HepG2 (cell line): ENCODE results near the gene USP19. TPM values are rescaled to one million over a fixed set of nuclear protein-coding genes. Genes with fewer than 3 reads are reported as not detected.

Experiments used
- BHLHE40 ChIP-seq: IDR thresholded peaks from 2 replicates; pipeline ENCODE4 v1.6.1; 2011; ENCODE audit warnings: low read length, improper control_type of control experiment
- ELF3 ChIP-seq: IDR thresholded peaks from 2 replicates; pipeline ENCODE4 v1.6.1; 2016; ENCODE audit warnings: missing genetic modification reagents, missing compliant biosample characterization
- MNT ChIP-seq: fragments of 450-650 bp; IDR thresholded peaks from 2 replicates; pipeline ENCODE4 v1.6.1; 2016
- NFKBIZ ChIP-seq: IDR thresholded peaks from 2 replicates; pipeline ENCODE4 v1.6.1; 2018; ENCODE audit warnings: missing genetic modification reagents, missing compliant biosample characterization
- NFYB ChIP-seq: sonication (generic); formaldehyde crosslinking; IDR thresholded peaks from 2 replicates; pipeline ENCODE4 v1.4.0; 2020; ENCODE audit warnings: missing genetic modification reagents
- PPARG ChIP-seq: conservative IDR thresholded peaks from 2 replicates; pipeline ENCODE4 v1.6.1; 2016; ENCODE audit warnings: missing biosample characterization, missing genetic modification reagents
- RELA ChIP-seq: sonication (generic); formaldehyde crosslinking; IDR thresholded peaks from 2 replicates; pipeline ENCODE4 v1.4.0; 2020; ENCODE audit warnings: missing genetic modification reagents
- SIX1 ChIP-seq: sonication (generic); formaldehyde crosslinking; IDR thresholded peaks from 2 replicates; pipeline ENCODE4 v1.4.0; 2020; ENCODE audit warnings: missing genetic modification reagents, borderline replicate concordance
- SMC3 ChIP-seq: IDR thresholded peaks from 2 replicates; pipeline ENCODE4 v1.6.1; 2011; ENCODE audit warnings: low read length, improper control_type of control experiment
- SP140L ChIP-seq: sonication (generic); formaldehyde crosslinking; IDR thresholded peaks from 2 replicates; pipeline ENCODE4 v1.4.0; 2020; ENCODE audit warnings: missing genetic modification reagents, borderline replicate concordance
- STAG1 ChIP-seq: sonication (generic); formaldehyde crosslinking; IDR thresholded peaks from 2 replicates; pipeline ENCODE4 v1.4.0; 2020; ENCODE audit warnings: missing genetic modification reagents
- THYN1 ChIP-seq: sonication (generic); formaldehyde crosslinking; IDR thresholded peaks from 2 replicates; pipeline ENCODE4 v1.8.1; 2023; ENCODE audit warnings: low read depth, mild to moderate bottlenecking, moderate library complexity, missing genetic modification reagents, borderline replicate concordance
- U2AF1 ChIP-seq: fragments of 200-400 bp; formaldehyde crosslinking; optimal IDR thresholded peaks from 2 replicates; pipeline ENCODE3; 2017; ENCODE audit warnings: mild to moderate bottlenecking, low read depth, low read length
- ZC3H4 ChIP-seq: sonication (generic); formaldehyde crosslinking; IDR thresholded peaks from 2 replicates; pipeline ENCODE4 v1.4.0; 2020; ENCODE audit warnings: missing genetic modification reagents, borderline replicate concordance
- ZNF230 ChIP-seq: sonication (generic); formaldehyde crosslinking; IDR thresholded peaks from 2 replicates; pipeline ENCODE4 v1.4.0; 2020; ENCODE audit warnings: mild to moderate bottlenecking, missing genetic modification reagents
- ZNF335 ChIP-seq: sonication (generic); formaldehyde crosslinking; IDR thresholded peaks from 2 replicates; pipeline ENCODE4 v1.4.0; 2020; ENCODE audit warnings: missing genetic modification reagents
- ZNF362 ChIP-seq: sonication (generic); formaldehyde crosslinking; IDR thresholded peaks from 2 replicates; pipeline ENCODE4 v1.4.0; 2020; ENCODE audit warnings: missing genetic modification reagents, mild to moderate bottlenecking, borderline replicate concordance
- ZNF383 ChIP-seq: sonication (generic); formaldehyde crosslinking; IDR thresholded peaks from 2 replicates; pipeline ENCODE4 v1.4.0; 2020; ENCODE audit warnings: missing genetic modification reagents, mild to moderate bottlenecking, borderline replicate concordance
- ZNF552 ChIP-seq: sonication (generic); formaldehyde crosslinking; IDR thresholded peaks from 2 replicates; pipeline ENCODE4 v1.9.0; 2022; ENCODE audit warnings: missing genetic modification reagents, mild to moderate bottlenecking, borderline replicate concordance
- ZNF598 ChIP-seq: sonication (generic); formaldehyde crosslinking; IDR thresholded peaks from 2 replicates; pipeline ENCODE4 v1.5.1; 2020; ENCODE audit warnings: mild to moderate bottlenecking, missing genetic modification reagents, borderline replicate concordance
- ZNF713 ChIP-seq: sonication (generic); formaldehyde crosslinking; IDR thresholded peaks from 2 replicates; pipeline ENCODE4 v1.4.0; 2020; ENCODE audit warnings: mild to moderate bottlenecking, missing genetic modification reagents
- ZNF766 ChIP-seq: sonication (generic); formaldehyde crosslinking; IDR thresholded peaks from 2 replicates; pipeline ENCODE4 v1.5.0; 2020; ENCODE audit warnings: missing genetic modification reagents, borderline replicate concordance
- polyA plus RNA-seq, 8 experiments: library from polyadenylated mRNA; depleted of rRNA in 3 of 8; stranded (reverse) in 7 of 8; unstranded in 1 of 8; fragments of >200 nt; fragmentation: Illumina TruSeq in 4 of 8; extraction: Trizol in 4 of 8; gene quantifications; 2 replicates each; pipeline versions ENCODE4 v1.2.1 to v1.2.3, GENCODE V29; 2011 to 2016; ENCODE audit warnings: low read depth in 4 of 8, missing spikeins in 1 of 8, mixed read lengths in 1 of 8; ENCODE audit not compliant: insufficient read depth in 1 of 8
- total RNA-seq, 5 experiments: library from RNA; depleted of rRNA; stranded (reverse); fragments of >200 nt; fragmentation: Illumina TruSeq; extraction: Trizol; gene quantifications; 2 replicates each; pipeline ENCODE4 v1.2.3, GENCODE V29; 2016; ENCODE audit warnings: low read depth in 1 of 5
- TF ChIP-seq, protein P1 (sequence below): IDR thresholded peaks from 2 replicates; pipeline ENCODE4 v1.6.1; 2016; ENCODE audit warnings: low read depth
- TF ChIP-seq, protein P2 (sequence below): sonication (generic); formaldehyde crosslinking; conservative IDR thresholded peaks from 2 replicates; pipeline ENCODE4 v1.4.0; 2020; ENCODE audit warnings: missing genetic modification reagents

Gene USP19
- total and polyA plus RNA-seq, 2 of the 13 experiments (the other 11 are each of a cell fraction or from before 2014, with no cell fraction given) = 28.3 to 31.7 TPM

DNA sequence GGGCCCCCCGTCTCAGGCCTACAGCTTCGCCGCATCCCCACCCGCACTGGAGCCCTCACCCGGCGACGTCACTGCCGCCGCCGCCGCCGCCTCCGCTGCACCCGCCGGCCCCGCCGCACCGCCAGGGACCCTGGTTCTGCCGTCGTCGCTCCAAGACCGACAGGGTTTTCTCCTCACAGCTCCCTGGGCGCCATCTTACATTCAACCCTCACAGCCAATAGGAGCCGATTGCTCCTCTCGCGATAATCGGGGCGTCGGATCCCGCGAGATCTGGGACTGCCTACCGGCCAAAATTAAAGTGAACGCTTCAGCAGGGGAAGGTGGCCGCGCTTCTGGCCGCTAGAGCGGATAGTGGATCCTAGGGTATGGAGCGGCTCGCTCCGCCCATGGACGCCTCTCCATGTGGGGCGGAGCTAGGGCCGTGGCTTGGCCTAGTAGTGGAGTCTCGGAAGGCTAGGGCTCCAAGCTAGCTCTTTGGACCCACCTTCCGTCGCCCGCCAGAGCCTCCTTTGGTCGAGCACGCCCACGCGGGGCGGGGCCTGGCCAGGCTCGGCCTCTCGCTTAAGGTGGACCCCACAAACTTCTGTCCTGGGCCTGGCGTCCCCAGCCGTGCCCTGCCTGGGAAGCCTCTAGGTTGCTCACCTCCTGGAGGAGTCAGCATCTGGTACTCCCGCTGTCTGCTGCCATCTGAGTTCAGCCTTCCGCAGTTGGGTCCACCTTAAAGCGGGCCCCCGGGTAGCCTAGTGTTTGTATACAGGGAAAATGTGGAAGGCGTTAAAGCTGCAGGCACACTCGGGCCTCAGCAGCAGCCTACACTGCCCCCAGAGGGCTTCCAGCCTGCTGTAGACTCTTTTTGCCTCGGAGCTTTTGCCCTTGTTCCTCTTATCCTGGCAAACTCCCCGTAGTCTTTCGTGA, 26.5 kb downstream of the USP19 start, which contains the start of gene QRICH1 (continued):
- TF ChIP-seq, protein P1, sequence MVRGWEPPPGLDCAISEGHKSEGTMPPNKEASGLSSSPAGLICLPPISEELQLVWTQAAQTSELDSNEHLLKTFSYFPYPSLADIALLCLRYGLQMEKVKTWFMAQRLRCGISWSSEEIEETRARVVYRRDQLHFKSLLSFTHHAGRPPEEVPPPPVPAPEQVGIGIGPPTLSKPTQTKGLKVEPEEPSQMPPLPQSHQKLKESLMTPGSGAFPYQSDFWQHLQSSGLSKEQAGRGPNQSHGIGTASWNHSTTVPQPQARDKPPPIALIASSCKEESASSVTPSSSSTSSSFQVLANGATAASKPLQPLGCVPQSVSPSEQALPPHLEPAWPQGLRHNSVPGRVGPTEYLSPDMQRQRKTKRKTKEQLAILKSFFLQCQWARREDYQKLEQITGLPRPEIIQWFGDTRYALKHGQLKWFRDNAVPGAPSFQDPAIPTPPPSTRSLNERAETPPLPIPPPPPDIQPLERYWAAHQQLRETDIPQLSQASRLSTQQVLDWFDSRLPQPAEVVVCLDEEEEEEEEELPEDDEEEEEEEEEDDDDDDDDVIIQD (CRISPR knock-in tag) = peak; percentile 10
- TF ChIP-seq ZNF335 (CRISPR knock-in tag) (peak; percentile 52; the same call in 1 of the 2 replicates), ZNF598 (CRISPR knock-in tag) (peak; percentile 71; the same call in 1 of the 2 replicates), ELF3 (CRISPR knock-in tag) (peak; percentile 8; the same call in 1 of the 2 replicates), RELA (CRISPR knock-in tag) (no peak), MNT (peak; percentile 78), ZNF362 (CRISPR knock-in tag) (peak; percentile 56; the same call in 1 of the 2 replicates), ZNF713 (CRISPR knock-in tag) (no peak), THYN1 (no peak), PPARG (CRISPR knock-in tag) (peak; percentile 40; the same call in 1 of the 2 replicates), ZNF552 (CRISPR knock-in tag) (no peak; the same call in 1 of the 2 replicates), SMC3 (no peak; the same call in 1 of the 2 replicates), ZNF766 (no peak), ZNF230 (CRISPR knock-in tag) (peak; percentile 2; the same call in 1 of the 2 replicates), U2AF1 (peak; percentile 55), SIX1 (CRISPR knock-in tag) (0 out of 2 replicates have a peak, but pooled peaks have one; percentile 43), STAG1 (CRISPR knock-in tag) (peak; percentile 68), BHLHE40 (no peak), SP140L (CRISPR knock-in tag) (no peak), NFKBIZ (CRISPR knock-in tag) (no peak; the same call in 1 of the 2 replicates), NFYB (CRISPR knock-in tag) (peak; percentile 95), ZC3H4 (CRISPR knock-in tag) (peak; percentile 69; the same call in 1 of the 2 replicates), ZNF383 (CRISPR knock-in tag) (peak; percentile 9; the same call in 1 of the 2 replicates)
- TF ChIP-seq, protein P2, sequence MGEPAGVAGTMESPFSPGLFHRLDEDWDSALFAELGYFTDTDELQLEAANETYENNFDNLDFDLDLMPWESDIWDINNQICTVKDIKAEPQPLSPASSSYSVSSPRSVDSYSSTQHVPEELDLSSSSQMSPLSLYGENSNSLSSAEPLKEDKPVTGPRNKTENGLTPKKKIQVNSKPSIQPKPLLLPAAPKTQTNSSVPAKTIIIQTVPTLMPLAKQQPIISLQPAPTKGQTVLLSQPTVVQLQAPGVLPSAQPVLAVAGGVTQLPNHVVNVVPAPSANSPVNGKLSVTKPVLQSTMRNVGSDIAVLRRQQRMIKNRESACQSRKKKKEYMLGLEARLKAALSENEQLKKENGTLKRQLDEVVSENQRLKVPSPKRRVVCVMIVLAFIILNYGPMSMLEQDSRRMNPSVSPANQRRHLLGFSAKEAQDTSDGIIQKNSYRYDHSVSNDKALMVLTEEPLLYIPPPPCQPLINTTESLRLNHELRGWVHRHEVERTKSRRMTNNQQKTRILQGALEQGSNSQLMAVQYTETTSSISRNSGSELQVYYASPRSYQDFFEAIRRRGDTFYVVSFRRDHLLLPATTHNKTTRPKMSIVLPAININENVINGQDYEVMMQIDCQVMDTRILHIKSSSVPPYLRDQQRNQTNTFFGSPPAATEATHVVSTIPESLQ (CRISPR knock-in tag) = peak; percentile 74; the same call in 1 of the 2 replicates
